HepG2 (cell line): Measurements from ENCODE around the gene ZNF22. TPM values are rescaled to one million over a fixed set of nuclear protein-coding genes. Genes with fewer than 3 reads are reported as not detected.

Experiments
- ATF7 ChIP-seq, 2 experiments: fragments of 450-650 bp in 1 of 2; sonication (generic) in 1 of 2; formaldehyde crosslinking in 1 of 2; IDR thresholded peaks; 2 replicates each; pipeline versions ENCODE4 v1.4.0 to v1.6.1; 2016 to 2020; ENCODE audit warnings: antibody characterized with exemption in 1 of 2, mild to moderate bottlenecking in 1 of 2, missing genetic modification reagents in 1 of 2
- CBX2 ChIP-seq, 2 experiments: fragments of 200-600 bp in 1 of 2; sonication (generic); formaldehyde crosslinking in 1 of 2; IDR thresholded peaks; 2 replicates each; pipeline versions ENCODE4 v1.7.0 to v1.8.1; 2018 to 2022; ENCODE audit warnings: low read depth in 2 of 2, low read length in 1 of 2, mild to moderate bottlenecking in 1 of 2, missing genetic modification reagents in 1 of 2
- CC2D1A ChIP-seq: sonication (generic); formaldehyde crosslinking; IDR thresholded peaks from 2 replicates; pipeline ENCODE4 v1.8.1; 2023; ENCODE audit warnings: mild to moderate bottlenecking, missing genetic modification reagents
- MXD3 ChIP-seq: IDR thresholded peaks from 2 replicates; pipeline ENCODE4 v1.6.1; 2016; ENCODE audit warnings: mild to moderate bottlenecking, missing biosample characterization, missing genetic modification reagents
- ZBTB39 ChIP-seq: sonication (generic); formaldehyde crosslinking; IDR thresholded peaks from 2 replicates; pipeline ENCODE4 v1.5.0; 2020; ENCODE audit warnings: missing genetic modification reagents
- ZBTB4 ChIP-seq: sonication (generic); formaldehyde crosslinking; IDR thresholded peaks from 2 replicates; pipeline ENCODE4 v1.4.0; 2020; ENCODE audit warnings: missing genetic modification reagents, mild to moderate bottlenecking, borderline replicate concordance
- ZHX1 ChIP-seq: sonication (generic); formaldehyde crosslinking; IDR thresholded peaks from 2 replicates; pipeline ENCODE4 v1.8.1; 2022; ENCODE audit warnings: low read depth, mild to moderate bottlenecking, missing genetic modification reagents
- ZNF333 ChIP-seq: sonication (generic); formaldehyde crosslinking; IDR thresholded peaks from 2 replicates; pipeline ENCODE4 v1.4.0; 2020; ENCODE audit warnings: mild to moderate bottlenecking, missing genetic modification reagents, borderline replicate concordance
- ZNF574 ChIP-seq: sonication (generic); formaldehyde crosslinking; IDR thresholded peaks from 2 replicates; pipeline ENCODE4 v1.4.0; 2020; ENCODE audit warnings: missing genetic modification reagents
- ZNF770 ChIP-seq: sonication (generic); formaldehyde crosslinking; IDR thresholded peaks from 2 replicates; pipeline ENCODE4 v1.5.0; 2020; ENCODE audit warnings: mild to moderate bottlenecking, missing genetic modification reagents
- polyA plus RNA-seq, 8 experiments: library from polyadenylated mRNA; depleted of rRNA in 3 of 8; stranded (reverse) in 7 of 8; unstranded in 1 of 8; fragments of >200 nt; fragmentation: Illumina TruSeq in 4 of 8; extraction: Trizol in 4 of 8; gene quantifications; 2 replicates each; pipeline versions ENCODE4 v1.2.1 to v1.2.3, GENCODE V29; 2011 to 2016; ENCODE audit warnings: low read depth in 4 of 8, missing spikeins in 1 of 8, mixed read lengths in 1 of 8; ENCODE audit not compliant: insufficient read depth in 1 of 8
- total RNA-seq, 5 experiments: library from RNA; depleted of rRNA; stranded (reverse); fragments of >200 nt; fragmentation: Illumina TruSeq; extraction: Trizol; gene quantifications; 2 replicates each; pipeline ENCODE4 v1.2.3, GENCODE V29; 2016; ENCODE audit warnings: low read depth in 1 of 5

The ZNF22 gene
- total and polyA plus RNA-seq, 2 of the 13 experiments (the other 11 are each of a cell fraction or from before 2014, with no cell fraction given) = 0.40 to 1.3 TPM

- TF ChIP-seq ZNF574 (CRISPR knock-in tag) (no peak), ZHX1 (CRISPR knock-in tag) (no peak), ZNF333 (CRISPR knock-in tag) (no peak), MXD3 (no peak; the same call in 1 of the 2 replicates), CC2D1A (CRISPR knock-in tag) (no peak), ZBTB39 (CRISPR knock-in tag) (no peak), ATF7 (IDR thresholded peaks at IDR 0.05) (no peak), ATF7 (CRISPR knock-in tag; IDR thresholded peaks at IDR 0.05) (no peak), ZBTB4 (CRISPR knock-in tag) (no peak), CBX2 (IDR thresholded peaks at IDR 0.05; ENCODE audit: low read depth, low read length) (no peak), CBX2 (CRISPR knock-in tag; IDR thresholded peaks at IDR 0.05; ENCODE audit: low read depth) (no peak), ZNF770 (no peak)
Measured at GRCh38 chr10:44974628-44975430, 25.9 kb upstream of the ZNF22 start (continued).
